ENCODE data around the gene MYO3B.

Gene MYO3B

GRCh38 chr2:170514140-170514539 is 336.2 kb downstream of the MYO3B start:
- WGBS, result 63% methylated on average over 5 of the region's 5 CpGs
- Histone ChIP-seq H3K9me3 (ENCODE audit: control insufficient read depth, low read length) (no peaks in the 10 kb centered on the region), H2AK5ac (ENCODE audit: low read length, severe bottlenecking) (no peak overlapping the region), H3K14ac (ENCODE audit: low read length in 2 of 2) (no peak overlapping the region), H2AFZ (ENCODE audit: low read depth, low read length) (no peak overlapping the region), H3K27ac (ENCODE audit: low read length, poor library complexity, severe bottlenecking) (no peak overlapping the region), H2BK5ac (ENCODE audit: low read depth, low read length, poor library complexity, severe bottlenecking) (no peak overlapping the region), H3K79me1 (replicated peaks; ENCODE audit: low read length, poor library complexity, severe bottlenecking) (no peaks in the 10 kb centered on the region), H3K9ac (ENCODE audit: low read length) (no peak overlapping the region), H3K36me3 (ENCODE audit: control insufficient read depth in 1 of 2, insufficient read depth in 2 of 2, low read depth in 1 of 2, low read length in 2 of 2) (no peaks in the 10 kb centered on the region), H2BK15ac (ENCODE audit: low read depth, poor library complexity, severe bottlenecking) (no peak overlapping the region), H3K4ac (ENCODE audit: low read depth in 1 of 2, low read length in 2 of 2) (no peak overlapping the region), H3K27me3 (ENCODE audit: control insufficient read depth in 1 of 2, insufficient read depth in 1 of 2, low read length in 2 of 2) (no peaks in the 10 kb centered on the region), H3K4me2 (ENCODE audit: low read length, poor library complexity, severe bottlenecking) (no peak overlapping the region), H3K4me1 (ENCODE audit: control insufficient read depth, insufficient read depth, low read depth, low read length) (no peaks in the 10 kb centered on the region), H3K4me3 (ENCODE audit: insufficient read depth in 1 of 2, low read depth in 1 of 2, low read length in 2 of 2) (no peak overlapping the region), H4K91ac (ENCODE audit: low read length) (no peak overlapping the region), H2BK12ac (ENCODE audit: low read length in 2 of 2) (no peak overlapping the region), H3K23ac (ENCODE audit: low read length in 2 of 2) (no peak overlapping the region), H4K8ac (ENCODE audit: low read length) (no peak overlapping the region), H2BK120ac (ENCODE audit: low read depth, low read length) (no peak overlapping the region), H3K18ac (ENCODE audit: low read depth in 1 of 2, low read length in 2 of 2) (no peak overlapping the region)
- DNase-seq, result peak; percentile 55

GRCh38 chr2:170517538-170517937 is 339.6 kb downstream of the MYO3B start:
- H2AK5ac ChIP-seq (ENCODE audit: low read length, severe bottlenecking), result no peak overlapping the region
- H3K4me2 ChIP-seq (ENCODE audit: low read length, poor library complexity, severe bottlenecking), result no peak overlapping the region
- H3K4ac ChIP-seq (ENCODE audit: low read depth in 1 of 2, low read length in 2 of 2), result no peak overlapping the region
- no peak overlapping the region for H2BK120ac ChIP-seq (ENCODE audit: low read depth, low read length)
- H3K27me3 ChIP-seq (ENCODE audit: control insufficient read depth in 1 of 2, insufficient read depth in 1 of 2, low read length in 2 of 2), result no peaks in the 10 kb centered on the region
- H4K91ac ChIP-seq (ENCODE audit: low read length), result no peak overlapping the region
- H3K4me1 ChIP-seq (ENCODE audit: control insufficient read depth, insufficient read depth, low read depth, low read length), result no peaks in the 10 kb centered on the region
- H3K27ac ChIP-seq (ENCODE audit: low read length, poor library complexity, severe bottlenecking), result no peak overlapping the region
- H3K14ac ChIP-seq (ENCODE audit: low read length in 2 of 2), result no peak overlapping the region
- H3K18ac ChIP-seq (ENCODE audit: low read depth in 1 of 2, low read length in 2 of 2), result no peak overlapping the region
- no peaks in the 10 kb centered on the region for H3K36me3 ChIP-seq (ENCODE audit: control insufficient read depth in 1 of 2, insufficient read depth in 2 of 2, low read depth in 1 of 2, low read length in 2 of 2)
- H3K9me3 ChIP-seq (ENCODE audit: control insufficient read depth, low read length), result no peaks in the 10 kb centered on the region
- no peak for DNase-seq
- H2BK12ac ChIP-seq (ENCODE audit: low read length in 2 of 2), result no peak overlapping the region
- H3K79me1 ChIP-seq (replicated peaks; ENCODE audit: low read length, poor library complexity, severe bottlenecking), result no peaks in the 10 kb centered on the region
- H3K9ac ChIP-seq (ENCODE audit: low read length), result no peak overlapping the region
- no peak overlapping the region for H2BK15ac ChIP-seq (ENCODE audit: low read depth, poor library complexity, severe bottlenecking)
- H2BK5ac ChIP-seq (ENCODE audit: low read depth, low read length, poor library complexity, severe bottlenecking), result no peak overlapping the region
- H4K8ac ChIP-seq (ENCODE audit: low read length), result no peak overlapping the region
- 83% methylated on average over 1 of the region's 1 CpG for WGBS
- no peak overlapping the region for H3K23ac ChIP-seq (ENCODE audit: low read length in 2 of 2)
- no peak overlapping the region for H2AFZ ChIP-seq (ENCODE audit: low read depth, low read length)
- no peak overlapping the region for H3K4me3 ChIP-seq (ENCODE audit: insufficient read depth in 1 of 2, low read depth in 1 of 2, low read length in 2 of 2)

- H2BK12ac ChIP-seq (ENCODE audit: low read length in 2 of 2), result no peak overlapping the region
- H2BK5ac ChIP-seq (ENCODE audit: low read depth, low read length, poor library complexity, severe bottlenecking), result no peak overlapping the region
These were observed 341.0 kb downstream of the MYO3B start for GRCh38 chr2:170518911-170519310.

GRCh38 chr2:170521299-170521698 is 343.4 kb downstream of the MYO3B start:
- Histone ChIP-seq H4K91ac (ENCODE audit: low read length) (no peak overlapping the region), H3K23ac (ENCODE audit: low read length in 2 of 2) (no peak overlapping the region), H3K79me1 (replicated peaks; ENCODE audit: low read length, poor library complexity, severe bottlenecking) (no peaks in the 10 kb centered on the region), H3K27ac (ENCODE audit: low read length, poor library complexity, severe bottlenecking) (no peak overlapping the region), H3K36me3 (ENCODE audit: control insufficient read depth in 1 of 2, insufficient read depth in 2 of 2, low read depth in 1 of 2, low read length in 2 of 2) (no peaks in the 10 kb centered on the region), H2BK12ac (ENCODE audit: low read length in 2 of 2) (no peak overlapping the region), H3K9me3 (ENCODE audit: control insufficient read depth, low read length) (no peaks in the 10 kb centered on the region), H4K8ac (ENCODE audit: low read length) (no peak overlapping the region), H2AK5ac (ENCODE audit: low read length, severe bottlenecking) (no peak overlapping the region), H2AFZ (ENCODE audit: low read depth, low read length) (no peak overlapping the region), H3K14ac (ENCODE audit: low read length in 2 of 2) (no peak overlapping the region), H3K9ac (ENCODE audit: low read length) (no peak overlapping the region), H3K27me3 (ENCODE audit: control insufficient read depth in 1 of 2, insufficient read depth in 1 of 2, low read length in 2 of 2) (no peaks in the 10 kb centered on the region), H3K18ac (ENCODE audit: low read depth in 1 of 2, low read length in 2 of 2) (peak overlapping the region; percentile 47 to 50), H3K4me3 (ENCODE audit: insufficient read depth in 1 of 2, low read depth in 1 of 2, low read length in 2 of 2) (no peak overlapping the region), H2BK120ac (ENCODE audit: low read depth, low read length) (no peak overlapping the region), H2BK5ac (ENCODE audit: low read depth, low read length, poor library complexity, severe bottlenecking) (no peak overlapping the region), H3K4me1 (ENCODE audit: control insufficient read depth, insufficient read depth, low read depth, low read length) (peaks cover 2% of the 10 kb centered on the region), H3K4me2 (ENCODE audit: low read length, poor library complexity, severe bottlenecking) (no peak overlapping the region), H2BK15ac (ENCODE audit: low read depth, poor library complexity, severe bottlenecking) (no peak overlapping the region), H3K4ac (ENCODE audit: low read depth in 1 of 2, low read length in 2 of 2) (no peak overlapping the region)
- DNase-seq, result no peak
- WGBS, result 58% methylated on average over 2 of the region's 2 CpGs

More at GRCh38 chr2:170518911-170519310, 341.0 kb downstream of the MYO3B start:
- Histone ChIP-seq H4K91ac (ENCODE audit: low read length) (no peak overlapping the region), H3K18ac (ENCODE audit: low read depth in 1 of 2, low read length in 2 of 2) (no peak overlapping the region), H3K36me3 (ENCODE audit: control insufficient read depth in 1 of 2, insufficient read depth in 2 of 2, low read depth in 1 of 2, low read length in 2 of 2) (no peaks in the 10 kb centered on the region), H3K23ac (ENCODE audit: low read length in 2 of 2) (no peak overlapping the region), H3K4me3 (ENCODE audit: insufficient read depth in 1 of 2, low read depth in 1 of 2, low read length in 2 of 2) (no peak overlapping the region), H3K9ac (ENCODE audit: low read length) (no peak overlapping the region), H2BK120ac (ENCODE audit: low read depth, low read length) (no peak overlapping the region), H4K8ac (ENCODE audit: low read length) (no peak overlapping the region), H3K4me1 (ENCODE audit: control insufficient read depth, insufficient read depth, low read depth, low read length) (no peaks in the 10 kb centered on the region), H3K9me3 (ENCODE audit: control insufficient read depth, low read length) (no peaks in the 10 kb centered on the region), H3K27me3 (ENCODE audit: control insufficient read depth in 1 of 2, insufficient read depth in 1 of 2, low read length in 2 of 2) (no peaks in the 10 kb centered on the region), H3K14ac (ENCODE audit: low read length in 2 of 2) (no peak overlapping the region), H2AK5ac (ENCODE audit: low read length, severe bottlenecking) (no peak overlapping the region), H3K4ac (ENCODE audit: low read depth in 1 of 2, low read length in 2 of 2) (no peak overlapping the region), H2BK15ac (ENCODE audit: low read depth, poor library complexity, severe bottlenecking) (no peak overlapping the region), H3K79me1 (replicated peaks; ENCODE audit: low read length, poor library complexity, severe bottlenecking) (no peaks in the 10 kb centered on the region), H3K27ac (ENCODE audit: low read length, poor library complexity, severe bottlenecking) (no peak overlapping the region), H3K4me2 (ENCODE audit: low read length, poor library complexity, severe bottlenecking) (no peak overlapping the region), H2AFZ (ENCODE audit: low read depth, low read length) (no peak overlapping the region)
- WGBS, result 100% methylated on average over 1 of the region's 2 CpGs
- DNase-seq, result no peak
